ENCODE results near the gene HDAC4. TPM values are rescaled to one million over a fixed set of nuclear protein-coding genes. Genes with fewer than 3 reads are reported as not detected.

The HDAC4 gene
- total and polyA plus RNA-seq, 4 donors = 6.8 to 75.5 (median 30.2) TPM

- DNase-seq = no peak
- no peak overlapping the region for H3K27ac ChIP-seq (ENCODE audit: low read depth in 1 of 2, low read length in 2 of 2)
- no peak for ATAC-seq (ENCODE audit: low FRiP score)
- intact Hi-C loops (cut with DNase I) = no loop called here
- H3K4me1 ChIP-seq (ENCODE audit: control insufficient read depth in 1 of 2, insufficient read depth in 2 of 2, low read length in 2 of 2) = no peaks in the 10 kb centered on the region
- no peaks in the 10 kb centered on the region for H3K27me3 ChIP-seq (ENCODE audit: control insufficient read depth in 1 of 2, insufficient read depth in 2 of 2, low read length in 1 of 2)
- WGBS, 2 donors = 89 to 91% methylated on average over 28 of the region's 28 CpGs
- no peaks in the 10 kb centered on the region for H3K9me3 ChIP-seq (ENCODE audit: control insufficient read depth, low read length)
- no peak overlapping the region for H3K4me3 ChIP-seq (ENCODE audit: low read length in 2 of 2)
- peaks cover 0 to 1% of the 10 kb centered on the region in 2 donors for H3K36me3 ChIP-seq (ENCODE audit: control insufficient read depth in 1 of 2, insufficient read depth in 2 of 2, low read length in 1 of 2)
Measured at GRCh38 chr2:239337122-239337876, 63.5 kb downstream of the HDAC4 start.

- Histone ChIP-seq H3K36me3 (ENCODE audit: control insufficient read depth in 1 of 2, insufficient read depth in 2 of 2, low read length in 1 of 2) (no peaks in the 10 kb centered on the region), H3K9me3 (ENCODE audit: control insufficient read depth, low read length) (no peaks in the 10 kb centered on the region), H3K27ac (ENCODE audit: low read depth in 1 of 2, low read length in 2 of 2) (no peak overlapping the region), H3K4me3 (ENCODE audit: low read length in 2 of 2) (no peak overlapping the region), H3K4me1 (ENCODE audit: control insufficient read depth in 1 of 2, insufficient read depth in 2 of 2, low read length in 2 of 2) (no peaks in the 10 kb centered on the region), H3K27me3 (ENCODE audit: control insufficient read depth in 1 of 2, insufficient read depth in 2 of 2, low read length in 1 of 2) (no peaks in the 10 kb centered on the region)
- ATAC-seq (ENCODE audit: low FRiP score) (no peak), DNase-seq (peak in 1 of 2 donors; percentile 34)
- WGBS, 2 donors = 85 to 88% methylated on average over 24 of the region's 24 CpGs
- intact Hi-C loops (cut with DNase I) = no loop called here
Measured at GRCh38 chr2:239331560-239331959, 69.3 kb downstream of the HDAC4 start.

GRCh38 chr2:239330836-239331235 lies 70.0 kb downstream of the HDAC4 start:
- no peak overlapping the region for H3K4me3 ChIP-seq (ENCODE audit: low read length in 2 of 2)

GRCh38 chr2:239329972-239330572 lies 70.7 kb downstream of the HDAC4 start:
- Histone ChIP-seq H3K9me3 (ENCODE audit: control insufficient read depth, low read length) (no peaks in the 10 kb centered on the region), H3K27ac (ENCODE audit: low read depth in 1 of 2, low read length in 2 of 2) (no peak overlapping the region), H3K27me3 (ENCODE audit: control insufficient read depth in 1 of 2, insufficient read depth in 2 of 2, low read length in 1 of 2) (no peaks in the 10 kb centered on the region), H3K36me3 (ENCODE audit: control insufficient read depth in 1 of 2, insufficient read depth in 2 of 2, low read length in 1 of 2) (no peaks in the 10 kb centered on the region), H3K4me1 (ENCODE audit: control insufficient read depth in 1 of 2, insufficient read depth in 2 of 2, low read length in 2 of 2) (no peaks in the 10 kb centered on the region), H3K4me3 (ENCODE audit: low read length in 2 of 2) (no peak overlapping the region)
- ATAC-seq (ENCODE audit: low FRiP score) (no peak), DNase-seq (peak in 1 of 2 donors; percentile 44)
- intact Hi-C loops (cut with DNase I) = loop anchor here in 1 of 2 donors (5.0 kb wide), 1 partner anchor 72 kb away; the partner anchor contains the start of gene HDAC4
- 65 to 67% methylated on average over 13 to 15 of the region's 15 CpGs for WGBS, 2 donors

More at GRCh38 chr2:239330836-239331235, 70.0 kb downstream of the HDAC4 start:
- WGBS, 2 donors = 93 to 94% methylated on average over 14 of the region's 14 CpGs
- ATAC-seq (ENCODE audit: low FRiP score) = no peak
- H3K36me3 ChIP-seq (ENCODE audit: control insufficient read depth in 1 of 2, insufficient read depth in 2 of 2, low read length in 1 of 2) = no peaks in the 10 kb centered on the region
- H3K9me3 ChIP-seq (ENCODE audit: control insufficient read depth, low read length) = no peaks in the 10 kb centered on the region
- H3K4me1 ChIP-seq (ENCODE audit: control insufficient read depth in 1 of 2, insufficient read depth in 2 of 2, low read length in 2 of 2) = no peaks in the 10 kb centered on the region
- no peak for DNase-seq
- H3K27me3 ChIP-seq (ENCODE audit: control insufficient read depth in 1 of 2, insufficient read depth in 2 of 2, low read length in 1 of 2) = no peaks in the 10 kb centered on the region
- intact Hi-C loops (cut with DNase I) = no loop called here
- no peak overlapping the region for H3K27ac ChIP-seq (ENCODE audit: low read depth in 1 of 2, low read length in 2 of 2)

GRCh38 chr2:239329284-239329971 lies 71.4 kb downstream of the HDAC4 start:
- DNase-seq (peak in 1 of 2 donors; percentile 44), ATAC-seq (ENCODE audit: low FRiP score) (peak; percentile 41)
- Histone ChIP-seq H3K27me3 (ENCODE audit: control insufficient read depth in 1 of 2, insufficient read depth in 2 of 2, low read length in 1 of 2) (no peaks in the 10 kb centered on the region), H3K36me3 (ENCODE audit: control insufficient read depth in 1 of 2, insufficient read depth in 2 of 2, low read length in 1 of 2) (no peaks in the 10 kb centered on the region), H3K27ac (ENCODE audit: low read depth in 1 of 2, low read length in 2 of 2) (peak overlapping the region in 1 of 2 donors; percentile 53), H3K9me3 (ENCODE audit: control insufficient read depth, low read length) (no peaks in the 10 kb centered on the region), H3K4me1 (ENCODE audit: control insufficient read depth in 1 of 2, insufficient read depth in 2 of 2, low read length in 2 of 2) (no peaks in the 10 kb centered on the region), H3K4me3 (ENCODE audit: low read length in 2 of 2) (no peak overlapping the region)
- WGBS, 2 donors = 33 to 36% methylated on average over 12 of the region's 12 CpGs
- intact Hi-C loops (cut with DNase I) = loop anchor here in 1 of 2 donors (5.0 kb wide), 1 partner anchor 73 kb away; the partner anchor contains the start of gene HDAC4

- no peaks in the 10 kb centered on the region for H3K27me3 ChIP-seq (ENCODE audit: control insufficient read depth in 1 of 2, insufficient read depth in 2 of 2, low read length in 1 of 2)
- no peak overlapping the region for H3K4me3 ChIP-seq (ENCODE audit: low read length in 2 of 2)
- 8 to 11% methylated on average over 18 to 19 of the region's 19 CpGs for WGBS, 2 donors
- DNase-seq (peak; percentile 76 to 87), ATAC-seq (ENCODE audit: low FRiP score) (peak; percentile 89)
- no peaks in the 10 kb centered on the region for H3K9me3 ChIP-seq (ENCODE audit: control insufficient read depth, low read length)
- peak overlapping the region; percentile 41 to 53 for H3K27ac ChIP-seq (ENCODE audit: low read depth in 1 of 2, low read length in 2 of 2)
- intact Hi-C loops (cut with DNase I) = loop anchor here in 1 of 2 donors (5.0 kb wide), 1 partner anchor 74 kb away; the partner anchor contains the start of gene HDAC4
- H3K4me1 ChIP-seq (ENCODE audit: control insufficient read depth in 1 of 2, insufficient read depth in 2 of 2, low read length in 2 of 2) = no peaks in the 10 kb centered on the region
- H3K36me3 ChIP-seq (ENCODE audit: control insufficient read depth in 1 of 2, insufficient read depth in 2 of 2, low read length in 1 of 2) = no peaks in the 10 kb centered on the region
Measured at GRCh38 chr2:239328351-239329191, 72.2 kb downstream of the HDAC4 start.

- Histone ChIP-seq H3K4me3 (ENCODE audit: low read length in 2 of 2) (no peak overlapping the region), H3K27ac (ENCODE audit: low read depth in 1 of 2, low read length in 2 of 2) (peak overlapping the region; percentile 33 to 41), H3K4me1 (ENCODE audit: control insufficient read depth in 1 of 2, insufficient read depth in 2 of 2, low read length in 2 of 2) (no peaks in the 10 kb centered on the region), H3K9me3 (ENCODE audit: control insufficient read depth, low read length) (no peaks in the 10 kb centered on the region), H3K27me3 (ENCODE audit: control insufficient read depth in 1 of 2, insufficient read depth in 2 of 2, low read length in 1 of 2) (no peaks in the 10 kb centered on the region), H3K36me3 (ENCODE audit: control insufficient read depth in 1 of 2, insufficient read depth in 2 of 2, low read length in 1 of 2) (no peaks in the 10 kb centered on the region)
- intact Hi-C loops (cut with DNase I) = loop anchor here in 1 of 2 donors (5.0 kb wide), 1 partner anchor 75 kb away; the partner anchor contains the start of gene HDAC4
- ATAC-seq (ENCODE audit: low FRiP score) (peak; percentile 31), DNase-seq (no peak)
- 46% methylated on average over 13 of the region's 13 CpGs for WGBS, 2 donors
Measured at GRCh38 chr2:239327536-239328350, 73.1 kb downstream of the HDAC4 start.
